Suppressor macrophage (primary cell): Measurements from ENCODE around the gene KIAA0319L.
"Not testable (repeated sequence)": the region's sequence is repeated elsewhere in the genome, so short reads cannot be mapped to it uniquely, and the experiment has no call there.

Experiments
- DNase-seq, 4 experiments: peaks; one replicate each; pipeline ENCODE4 v3.0.0-alpha.2; 2020 to 2022

Gene KIAA0319L

DNA sequence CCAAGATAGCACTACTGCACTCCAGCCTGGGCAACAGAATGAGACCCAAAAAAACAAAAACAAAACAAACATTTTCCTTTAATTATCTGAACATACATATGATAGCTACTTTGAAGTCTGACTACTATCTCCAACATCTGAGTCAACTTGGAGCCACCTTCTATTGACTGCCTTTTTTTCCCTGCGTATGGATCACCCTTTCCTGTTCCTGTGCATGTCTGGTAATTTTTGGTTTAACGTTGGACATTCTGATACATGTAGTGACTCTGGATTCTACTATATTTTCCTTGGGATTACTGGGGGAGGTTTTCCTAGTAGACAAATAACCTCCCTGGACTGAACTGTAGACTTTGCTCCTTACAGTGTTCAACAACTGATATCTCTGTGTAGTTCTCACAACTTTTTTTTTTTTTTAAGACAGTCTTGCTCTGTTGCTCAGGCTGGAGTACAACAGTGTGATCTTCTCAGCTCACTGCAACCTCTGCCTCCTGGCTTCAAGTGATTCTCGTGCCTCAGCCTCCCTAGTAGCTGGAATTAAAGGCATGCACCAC, 70.3 kb downstream of the KIAA0319L start:
- DNase-seq: no peak

DNA sequence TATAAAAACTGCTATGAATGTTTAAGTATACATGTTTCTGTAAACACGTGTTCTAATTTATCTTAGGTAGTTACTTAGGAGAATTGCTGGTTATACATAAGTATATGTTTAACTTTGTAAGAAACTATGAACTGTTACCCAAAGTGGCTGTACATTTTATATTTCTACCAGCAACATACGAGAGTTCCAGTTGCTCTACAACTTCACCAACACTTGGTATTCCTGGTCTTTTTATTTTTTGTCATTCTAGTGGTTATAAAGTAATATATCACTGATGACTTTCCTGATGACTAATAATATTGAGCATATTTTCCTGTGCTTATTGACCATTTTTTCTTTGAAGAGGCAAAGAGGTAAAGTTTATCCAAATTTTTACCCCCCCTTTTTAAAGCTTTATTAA, 76.0 kb downstream of the KIAA0319L start:
- DNase-seq: no peak

DNA sequence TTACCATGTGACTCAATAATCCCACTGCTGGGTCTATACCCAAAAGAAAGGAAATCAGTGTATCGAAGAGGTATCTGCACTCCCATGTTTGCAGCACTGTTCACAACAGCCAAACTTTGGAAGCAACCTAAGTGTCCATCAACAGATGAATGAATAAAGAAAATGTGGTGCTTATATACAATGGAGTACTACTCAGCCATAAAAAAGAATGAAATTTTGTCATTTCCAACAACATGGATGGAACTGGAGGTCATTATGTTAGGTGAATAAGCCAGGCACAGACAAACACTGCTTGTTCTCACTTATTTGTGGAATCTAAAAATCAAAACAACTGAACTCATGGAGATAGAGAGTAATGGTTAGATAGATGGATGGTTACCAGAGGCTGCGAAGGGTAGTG, 79.3 kb downstream of the KIAA0319L start:
- DNase-seq: no peak

DNA sequence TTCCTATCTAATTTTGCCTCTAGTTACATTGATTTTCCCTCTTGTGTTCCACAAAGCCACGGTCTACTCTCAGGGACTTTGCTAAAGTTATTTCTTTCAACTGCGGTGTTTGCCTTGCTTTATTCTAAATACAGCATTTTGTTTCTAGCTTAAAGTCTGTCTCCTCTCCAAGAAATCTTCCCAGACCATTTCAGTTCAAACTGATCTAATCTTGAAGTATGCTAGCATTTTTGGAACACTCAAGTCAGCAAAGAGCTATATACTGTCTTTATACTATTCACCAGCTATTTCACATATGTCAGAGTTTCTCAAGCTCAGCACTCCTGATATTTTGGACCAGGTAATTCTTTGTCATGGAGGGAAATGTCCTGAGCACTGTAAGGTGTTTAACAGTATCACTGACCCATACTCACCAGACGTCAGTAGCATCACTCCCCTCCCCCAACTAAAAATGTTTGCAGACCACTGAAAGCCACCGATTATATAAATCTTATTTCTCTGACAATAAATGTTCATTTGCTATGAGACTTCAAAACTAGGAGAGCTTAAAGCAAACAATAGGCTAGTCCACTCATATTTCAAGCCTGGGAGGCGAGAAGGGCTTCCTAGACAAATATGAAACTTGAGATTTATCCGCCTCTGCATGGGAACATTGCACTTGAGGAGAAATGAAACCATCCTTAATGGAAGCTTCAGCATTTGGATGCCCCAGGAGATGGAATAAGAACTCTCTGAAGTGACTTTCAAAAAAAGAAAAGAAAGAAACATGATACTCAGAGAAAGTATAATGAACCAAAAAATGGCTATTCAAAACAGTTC, 81.1 kb downstream of the KIAA0319L start:
- DNase-seq: no peak

DNA sequence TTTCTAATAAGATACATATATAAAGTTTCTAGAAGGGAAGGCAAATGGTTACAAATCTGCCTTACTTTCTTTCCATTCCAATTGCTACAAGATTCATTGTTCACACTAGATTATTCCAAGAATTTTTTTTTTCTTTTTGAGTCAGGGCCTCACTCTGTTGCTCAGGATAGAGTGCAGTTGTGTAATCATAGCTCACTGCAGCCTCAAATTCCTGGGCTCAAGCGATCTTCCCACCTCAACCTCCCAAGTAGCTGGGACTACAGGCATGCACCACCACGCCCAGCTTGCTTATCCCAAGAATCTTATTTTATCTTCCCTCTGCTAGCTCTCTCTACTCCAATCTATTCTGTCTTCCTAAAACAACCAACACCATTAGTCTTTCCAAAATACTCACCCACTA, 81.8 kb downstream of the KIAA0319L start:
- DNase-seq: no peak

DNA sequence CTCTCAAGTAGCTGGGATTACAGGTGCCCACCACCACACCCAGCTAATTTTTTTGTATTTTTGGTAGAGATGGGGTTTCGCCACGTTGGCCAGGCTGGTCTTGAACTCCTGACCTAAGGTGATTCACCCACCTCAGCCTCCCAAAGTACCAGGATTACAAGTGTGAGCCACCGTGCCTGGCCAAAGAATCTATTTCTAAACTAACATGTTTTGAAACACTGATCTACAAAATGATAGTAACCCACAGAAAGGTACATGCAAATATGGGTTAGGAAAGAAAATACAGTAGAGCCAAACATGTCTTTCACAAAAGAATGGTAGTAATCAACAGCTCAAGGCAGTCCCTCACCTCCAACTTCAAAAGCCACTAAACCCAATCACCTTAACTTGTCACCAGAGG, 84.0 kb downstream of the KIAA0319L start:
- DNase-seq: not testable (repeated sequence)

DNA sequence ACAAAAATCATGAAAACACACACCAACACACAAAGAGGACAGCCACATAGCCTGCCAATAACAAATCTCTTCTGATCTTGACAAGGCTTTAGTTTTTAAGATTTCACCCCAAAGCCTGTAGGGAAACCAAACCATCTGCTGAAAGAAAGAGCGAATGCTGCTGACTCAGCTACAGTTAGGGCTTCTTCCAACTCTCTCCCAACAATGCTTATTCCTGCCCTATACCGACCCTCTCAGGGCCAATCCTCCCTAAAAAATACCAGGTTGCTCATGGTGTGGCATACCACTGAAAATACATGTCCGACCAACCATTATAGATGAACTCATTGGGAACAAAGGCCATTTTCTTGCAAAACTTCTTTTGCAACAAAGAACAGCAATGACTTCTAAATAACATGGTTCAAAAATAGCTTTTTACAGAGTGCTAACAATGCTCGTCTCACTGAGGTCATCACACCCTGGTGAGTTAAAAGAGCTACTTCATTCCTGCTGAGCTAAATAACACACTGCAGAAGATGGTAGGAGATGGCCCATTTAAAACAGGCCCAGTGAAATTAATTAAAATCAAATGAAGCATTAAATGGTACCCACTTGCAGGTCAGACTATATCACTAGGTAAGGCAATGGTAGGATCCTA, 86.1 kb downstream of the KIAA0319L start:
- peak in 3 of 4 experiments; percentile 5 to 53 (median 42) for DNase-seq

DNA sequence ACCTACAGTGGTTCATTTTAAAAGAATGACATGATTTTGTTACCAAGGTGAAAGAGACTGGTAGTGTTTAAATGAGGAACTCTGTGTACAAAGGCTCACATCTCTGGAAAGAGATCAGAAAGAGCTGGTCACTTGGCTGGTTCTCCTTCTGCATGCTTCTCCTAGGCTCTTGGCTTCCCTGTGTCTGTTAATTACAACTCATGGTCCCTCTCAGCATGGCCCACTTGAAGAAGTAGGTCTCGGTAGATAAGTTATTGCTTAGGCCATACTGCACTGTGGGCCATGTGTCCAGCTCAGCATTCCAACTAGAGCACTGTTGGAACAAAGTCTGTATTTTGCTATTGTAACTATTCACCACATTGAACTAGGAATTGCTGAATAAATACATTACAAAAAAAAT, 91.1 kb downstream of the KIAA0319L start:
- DNase-seq: no peak

DNA sequence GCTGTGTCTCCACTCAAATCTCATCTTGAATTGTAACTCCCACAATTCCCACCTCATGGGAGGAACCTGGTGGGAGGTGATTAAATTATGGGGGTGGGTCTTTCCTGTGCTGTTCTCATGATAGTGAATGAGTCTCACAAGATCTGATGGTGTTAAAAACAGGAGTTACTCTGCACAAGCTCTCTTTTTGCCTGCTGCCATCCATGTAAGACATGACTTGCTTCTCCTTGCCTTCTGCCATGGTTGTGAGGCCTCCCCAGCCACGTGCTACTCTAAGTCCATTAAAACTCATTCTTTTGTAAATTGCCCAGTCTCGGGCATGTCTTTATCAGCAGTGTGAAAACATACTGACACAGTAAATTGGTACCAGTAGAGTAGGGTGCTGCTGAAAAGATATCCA, 93.5 kb downstream of the KIAA0319L start:
- not testable (repeated sequence) for DNase-seq

DNA sequence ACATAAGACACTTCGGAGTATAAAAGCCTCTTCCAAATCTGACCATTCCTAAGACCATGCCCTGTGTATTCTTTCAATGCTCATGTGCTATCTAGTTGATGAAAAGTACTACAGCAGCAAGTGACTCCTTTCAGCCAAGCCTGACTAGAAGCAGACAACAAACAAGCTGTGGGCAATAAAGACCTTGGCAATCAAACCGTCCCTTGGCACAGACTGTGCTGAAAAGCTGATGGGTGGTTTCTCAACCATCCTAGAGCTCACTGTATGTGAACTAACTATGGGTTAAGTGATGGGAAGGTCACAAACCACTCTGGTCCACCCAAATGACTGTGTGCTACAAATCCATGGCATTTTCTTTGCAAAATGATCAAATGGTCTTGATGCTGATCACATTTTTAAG, 94.0 kb downstream of the KIAA0319L start:
- no peak for DNase-seq

DNA sequence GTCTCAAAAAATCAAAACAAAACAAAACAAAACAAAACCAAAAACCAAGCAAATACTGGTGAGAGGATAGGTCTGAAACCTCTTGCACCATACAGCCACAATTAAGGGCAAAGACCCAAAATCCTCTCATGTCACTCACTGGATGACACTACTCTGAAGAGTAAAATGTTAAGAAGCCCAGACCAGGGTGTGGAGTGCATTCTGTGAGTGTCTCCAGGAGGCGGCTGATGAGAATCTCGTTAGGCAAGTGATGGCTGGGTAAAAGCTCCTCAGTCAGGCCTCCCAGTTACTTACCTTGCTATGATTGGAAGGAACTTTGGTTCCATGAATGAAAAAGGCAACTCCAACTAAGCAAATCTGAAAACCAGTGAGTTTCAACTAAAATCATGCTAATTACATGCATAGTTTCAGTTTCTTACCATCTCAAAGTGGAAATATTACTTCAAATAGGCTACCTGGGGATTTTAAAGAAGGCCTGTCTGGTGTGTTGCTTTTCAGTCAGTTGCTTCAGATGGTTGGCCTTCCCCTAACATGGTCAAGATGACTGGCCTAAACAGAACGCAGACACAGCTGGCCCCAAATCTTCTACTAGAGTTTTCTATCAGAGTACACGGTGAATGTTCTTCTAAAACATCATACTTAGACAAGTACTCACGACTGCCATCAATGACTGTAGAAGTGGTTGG, 95.1 kb downstream of the KIAA0319L start:
- DNase-seq: no peak

DNA sequence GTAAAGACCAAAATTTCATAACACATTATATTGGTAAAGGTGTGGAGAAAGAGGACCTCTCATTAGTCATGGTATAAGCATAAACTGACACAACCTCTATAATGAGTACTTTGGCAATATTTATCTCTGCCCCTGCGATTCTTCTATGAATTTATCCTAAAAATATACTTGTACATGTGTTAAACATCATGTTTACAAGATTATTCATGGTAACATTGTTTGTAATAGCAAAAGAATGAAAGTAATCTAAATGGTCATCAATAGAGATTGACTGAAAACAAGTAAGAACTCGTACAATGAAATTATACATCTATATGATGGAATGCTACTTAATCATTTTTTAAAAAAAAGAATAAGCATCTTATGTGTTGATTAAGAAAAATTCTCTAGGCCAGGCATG, 96.4 kb downstream of the KIAA0319L start:
- DNase-seq: no peak

DNA sequence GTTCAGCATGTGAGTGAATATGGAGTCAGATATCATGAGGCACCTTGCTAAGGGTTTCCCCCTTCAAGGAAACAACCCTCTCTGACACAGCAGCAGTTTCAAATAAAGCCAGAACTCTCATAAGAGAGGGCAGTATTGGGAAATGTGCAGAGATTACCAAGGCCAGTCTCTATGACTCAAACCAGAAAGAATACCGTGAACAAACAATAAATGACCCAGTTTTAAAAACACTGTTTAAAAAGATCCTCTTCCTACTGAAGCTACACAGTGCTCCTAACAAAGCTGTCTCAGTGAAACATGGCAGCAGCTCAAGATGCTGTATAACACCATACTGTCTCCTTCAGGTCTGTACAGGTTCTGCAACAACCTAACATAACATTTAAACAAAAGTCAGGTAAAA, 102.6 kb downstream of the KIAA0319L start:
- peak; percentile 16 to 68 (median 56) for DNase-seq

DNA sequence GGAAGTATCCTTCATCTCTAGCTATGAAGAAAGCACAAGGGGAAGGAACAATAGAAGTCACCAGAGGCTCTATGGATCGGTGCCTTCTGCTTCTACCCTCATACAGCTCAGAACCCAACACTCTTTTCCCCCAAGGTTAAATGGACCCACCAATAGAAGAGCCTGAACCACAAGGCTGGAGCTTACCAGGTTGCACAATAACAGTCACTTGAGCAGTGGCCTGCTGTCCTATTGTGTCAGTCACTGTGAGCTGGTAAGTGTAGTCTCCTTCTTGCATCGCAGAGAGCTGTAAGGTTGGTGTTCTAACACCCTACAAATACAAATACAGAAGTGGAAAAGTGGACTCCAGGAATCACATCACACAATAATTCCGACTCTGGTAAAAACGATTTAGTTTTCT, 103.0 kb downstream of the KIAA0319L start:
- peak; percentile 28 to 60 (median 50) for DNase-seq

DNA sequence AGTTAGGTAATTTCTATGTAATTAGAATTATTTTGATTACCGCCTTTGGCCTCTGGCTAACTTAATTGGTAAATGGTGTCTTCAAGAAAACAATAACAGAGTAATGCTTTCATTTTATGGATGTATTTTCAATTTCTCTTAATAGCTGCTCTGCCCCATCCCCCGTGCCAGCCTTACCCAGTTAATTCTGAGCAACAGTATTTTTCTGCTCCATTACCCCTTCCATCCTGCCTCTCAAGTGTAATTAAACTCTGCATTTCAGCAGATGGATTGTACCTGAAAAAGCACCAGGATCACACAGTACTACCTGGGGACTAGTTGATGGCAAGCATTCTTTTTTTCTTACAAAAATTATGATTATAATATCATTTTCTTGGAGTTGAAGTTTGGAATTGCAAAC, 104.2 kb downstream of the KIAA0319L start:
- DNase-seq: no peak

DNA sequence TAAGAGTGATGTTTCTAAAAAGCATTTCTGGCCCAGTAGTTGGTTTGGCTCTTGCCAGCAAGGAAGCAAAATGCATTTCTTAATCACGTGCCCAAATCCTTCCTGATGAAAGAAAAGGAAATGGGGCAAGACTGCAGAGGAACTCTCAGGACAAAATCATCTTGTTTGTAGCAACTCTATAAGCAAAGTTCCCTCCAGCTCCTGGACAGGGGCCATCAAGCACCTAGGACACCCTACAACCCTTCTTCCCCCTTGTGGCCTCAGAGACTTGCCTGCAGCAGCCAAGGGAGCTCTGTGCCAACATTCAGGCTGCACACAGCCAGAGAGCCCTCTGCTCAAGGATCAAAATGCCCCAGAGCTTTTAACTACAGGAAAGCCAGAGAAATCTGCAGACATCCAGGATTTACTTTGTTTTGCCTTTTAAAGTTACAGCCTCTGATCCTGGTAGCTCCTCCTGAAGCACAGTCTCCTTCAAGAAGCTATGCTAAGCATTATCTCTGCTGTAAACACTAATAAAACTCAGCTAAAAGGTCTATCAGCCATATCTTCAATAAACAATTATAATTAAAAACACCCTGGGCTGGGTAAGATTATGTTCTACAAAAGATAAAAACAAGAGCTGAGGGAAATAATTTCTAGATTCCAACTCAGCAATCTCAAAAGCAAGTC, 105.0 kb downstream of the KIAA0319L start:
- peak; percentile 62 to 81 (median 79) for DNase-seq

DNA sequence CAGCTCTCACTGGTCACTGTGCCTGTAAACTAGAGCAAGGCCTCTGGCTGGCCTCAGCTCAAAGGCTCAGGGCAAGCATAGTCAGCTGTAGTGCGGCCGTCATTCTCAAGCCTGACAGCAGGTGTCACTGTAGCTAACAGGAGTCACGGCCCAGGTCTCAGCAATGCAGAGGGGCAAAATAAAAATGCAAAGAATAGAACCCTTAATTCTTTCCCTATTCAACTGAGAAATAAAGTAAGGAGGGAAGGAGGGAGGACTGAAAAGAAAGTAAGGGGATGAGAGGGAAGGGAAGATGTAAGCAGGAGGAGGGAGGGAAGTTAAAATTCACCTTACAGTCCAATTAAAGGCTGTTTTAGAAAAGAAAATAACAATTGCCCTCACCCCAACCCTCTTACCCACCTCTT, 106.1 kb downstream of the KIAA0319L start:
- DNase-seq: peak; percentile 75 to 88 (median 84)

DNA sequence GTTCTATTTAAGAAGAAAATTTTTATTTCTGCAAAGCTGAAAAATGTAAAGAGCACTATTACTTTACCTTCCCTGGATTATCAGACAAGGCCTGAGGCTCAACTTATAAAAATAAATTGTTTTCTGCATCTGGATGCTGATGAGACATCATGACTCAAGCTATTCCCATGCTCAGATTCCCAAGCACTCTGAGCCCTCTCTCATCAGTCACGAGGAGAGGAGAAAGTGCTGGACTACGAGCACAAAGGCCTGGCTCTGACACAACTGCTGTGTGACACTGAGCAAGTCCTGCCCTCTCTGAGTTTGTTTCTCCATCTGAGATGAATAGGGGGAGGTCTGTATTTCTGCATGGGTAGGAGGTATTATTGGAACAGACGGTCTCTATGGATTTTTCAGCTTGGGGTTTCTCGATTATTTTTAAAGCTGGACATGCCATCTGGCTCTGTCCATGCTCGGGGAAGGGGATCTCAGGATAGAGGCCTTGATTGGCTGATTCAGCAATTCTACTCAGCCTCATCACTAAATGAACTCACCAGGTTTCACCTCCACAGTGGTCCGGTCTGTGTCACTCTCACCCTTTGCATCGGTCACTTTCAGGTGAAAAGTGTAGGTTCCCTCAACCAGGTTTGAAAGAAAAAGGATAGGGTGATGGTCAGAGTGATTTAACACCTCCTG, 107.7 kb downstream of the KIAA0319L start:
- peak in 2 of 4 experiments; percentile 49 to 64 for DNase-seq

DNA sequence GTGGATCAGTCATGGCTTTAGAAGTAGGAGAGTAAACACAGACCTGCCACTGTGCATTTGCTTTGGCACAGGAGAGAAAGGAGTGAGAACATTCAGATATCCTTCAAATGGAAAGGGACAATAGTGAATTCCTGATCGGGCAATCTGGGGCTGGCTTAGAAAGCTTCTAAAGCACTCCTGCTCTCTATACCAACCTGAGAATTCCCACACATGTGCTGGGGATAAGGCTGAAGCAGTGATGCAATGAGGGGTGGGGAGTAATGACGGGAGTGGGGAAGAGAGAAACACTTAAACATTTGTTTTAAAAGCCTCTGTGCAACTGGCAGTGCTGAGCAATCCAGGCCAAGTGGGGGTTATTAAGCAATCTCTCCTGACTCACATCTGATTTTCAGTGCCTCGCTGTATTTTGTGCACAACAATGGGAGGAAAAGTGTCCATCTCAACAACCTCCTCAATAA, 108.8 kb downstream of the KIAA0319L start:
- DNase-seq: peak in 2 of 4 experiments; percentile 79 to 83

DNA sequence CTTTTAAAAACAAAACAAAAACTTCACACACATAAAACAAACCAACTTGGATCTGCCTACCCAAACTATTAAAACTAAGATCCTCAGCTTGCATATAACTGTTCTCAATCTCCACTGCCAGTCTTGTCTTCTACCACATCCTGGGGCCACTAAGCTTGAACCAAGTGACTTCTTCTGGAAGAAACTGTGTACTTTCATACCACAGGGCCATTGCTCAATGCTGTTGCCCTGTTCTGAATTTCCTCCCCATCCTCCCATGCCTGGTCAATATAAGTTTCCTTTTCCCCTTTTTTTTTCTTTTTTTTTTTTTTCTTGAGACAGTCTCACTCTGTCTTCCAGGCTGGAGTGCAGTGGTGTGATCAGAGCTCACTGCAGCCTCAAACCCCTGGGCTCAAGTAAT, 109.9 kb downstream of the KIAA0319L start:
- DNase-seq: peak; percentile 31 to 78 (median 62)

DNA sequence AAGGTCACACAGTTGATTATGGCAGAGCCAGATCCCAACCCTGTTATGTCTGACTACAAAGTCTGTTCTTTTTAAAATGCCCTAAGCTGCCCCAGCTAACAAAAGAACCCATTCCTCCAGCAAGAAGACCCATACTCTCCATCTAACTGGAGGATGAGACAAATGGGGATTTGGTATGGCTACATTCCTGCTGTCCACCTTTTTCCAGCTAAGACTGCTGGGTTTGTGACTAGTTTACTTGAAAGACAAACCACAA, 112.8 kb downstream of the KIAA0319L start:
- DNase-seq: no peak
